ENCODE measurements around the gene CGNL1.

GRCh38 chr15:57373882-57374276 is 2.4 kb upstream of the CGNL1 start:
- TF ChIP-seq CTCF (IDR thresholded peaks at IDR 0.05) = no peak
- no peak for TF ChIP-seq POLR2A (IDR thresholded peaks at IDR 0.05)
